NT2/D1 (cell line): ENCODE measurements around the gene CNIH2.

Experiments
- SUZ12 ChIP-seq: IDR thresholded peaks from 2 replicates; pipeline ENCODE4 v1.6.1; 2011; ENCODE audit not compliant: insufficient read length, insufficient read depth; ENCODE audit errors: extremely low read depth
- YY1 ChIP-seq: IDR thresholded peaks from 2 replicates; pipeline ENCODE4 v1.6.1; 2011; ENCODE audit not compliant: insufficient read length, insufficient read depth
- ZNF274 ChIP-seq: IDR thresholded peaks from 2 replicates; pipeline ENCODE4 v1.6.1; 2011; ENCODE audit warnings: mild to moderate bottlenecking, low read depth, low read length

DNA sequence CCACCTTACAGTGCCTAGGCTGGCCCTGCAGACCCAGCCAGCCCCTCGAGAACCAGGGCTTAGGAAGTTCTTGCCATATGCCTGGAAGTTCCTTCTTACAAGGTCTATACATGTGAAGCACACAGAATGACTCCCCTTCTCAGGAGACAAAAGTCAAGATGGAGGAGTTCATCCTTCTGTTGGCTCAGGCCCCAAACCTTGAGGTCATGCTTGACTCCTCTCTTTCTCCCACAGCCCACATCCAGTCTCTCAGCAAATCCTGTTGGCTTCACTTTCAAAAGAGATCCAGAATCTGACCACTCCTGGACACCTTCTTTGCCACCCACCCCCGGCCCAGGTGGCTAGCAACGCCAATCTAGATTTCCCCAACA, 40.6 kb downstream of the CNIH2 start:
- no peak for TF ChIP-seq YY1
- TF ChIP-seq ZNF274: no peak
- TF ChIP-seq SUZ12: no peak
